Body of pancreas (tissue), 4 donors: ENCODE results near the gene PRMT7. TPM values are rescaled to one million over a fixed set of nuclear protein-coding genes. Genes with fewer than 3 reads are reported as not detected.

Source experiments
- ATAC-seq: fragments of 150-250 bp; one replicate; pipeline ENCODE4 v1.9.1; 2016
- DNase-seq, 4 donors: peaks; one replicate each; pipeline ENCODE4 v3.0.0-alpha.2; 2019
- H3K27ac ChIP-seq, 4 donors: fragments of 200-600 bp; sonication (generic); 1 replicate in 3 of 4; 2 replicates in 1 of 4; pipeline versions ENCODE4 v1.5.1 to v1.6.1; 2016 to 2019; ENCODE audit warnings: mild to moderate bottlenecking in 1 of 4, mixed read lengths in 1 of 4, moderate library complexity in 1 of 4
- H3K27me3 ChIP-seq, 2 donors: fragments of 200-600 bp; sonication (generic); one replicate each; pipeline ENCODE4 v1.6.0; 2016; ENCODE audit warnings: mild to moderate bottlenecking in 1 of 2
- H3K36me3 ChIP-seq, 2 donors: fragments of 200-600 bp; sonication (generic); replicated peaks in 1 of 2; 2 replicates each; pipeline ENCODE4 v1.5.1; 2016; ENCODE audit warnings: low read depth in 2 of 2; ENCODE audit not compliant: insufficient read depth in 1 of 2
- H3K4me1 ChIP-seq: fragments of 200-600 bp; sonication (generic); one replicate; pipeline ENCODE4 v1.6.0; 2016
- H3K4me3 ChIP-seq, 2 donors: fragments of 200-600 bp; sonication (generic); 1 replicate in 1 of 2; 2 replicates in 1 of 2; pipeline ENCODE4 v1.5.1; 2016 to 2019
- H3K9me3 ChIP-seq, 3 donors: fragments of 200-600 bp; sonication (generic); 1 replicate in 2 of 3; 2 replicates in 1 of 3; pipeline ENCODE4 v1.5.1; 2016
- POLR2A ChIP-seq, 3 donors: fragments of 450-650 bp; IDR thresholded peaks; one replicate each; pipeline ENCODE4 v1.6.1; 2016; ENCODE audit warnings: antibody characterized with exemption in 3 of 3, mild to moderate bottlenecking in 2 of 3
- WGBS, 2 donors: methylation state at CpG; one replicate each; pipeline ENCODE4 v1.1.5; 2017; 5-methylcytosine and 5-hydroxymethylcytosine counted together
- intact Hi-C: fragments of 100-400 bp; cut with DNase I; formaldehyde crosslinking; loops from one replicate; pipeline ENCODE4 v1.15.1; 2023
- total RNA-seq, 2 donors: library from RNA; depleted of rRNA; stranded (reverse); fragments of >200 nt; gene quantifications; one replicate each; pipeline ENCODE4 v1.1.0, GENCODE V29; 2016
- TF ChIP-seq, protein P1 (sequence below), 7 experiments: fragments of 450-650 bp in 4 of 7; fragments of 200-600 bp in 3 of 7; sonication (generic) in 3 of 7; IDR thresholded peaks; one replicate each; pipeline ENCODE4 v1.5.1; 2016 to 2019; ENCODE audit warnings: antibody characterized with exemption in 7 of 7

PRMT7 gene
- total RNA-seq, 2 donors from 2014 or later: 27.4 to 35.8 TPM

DNA sequence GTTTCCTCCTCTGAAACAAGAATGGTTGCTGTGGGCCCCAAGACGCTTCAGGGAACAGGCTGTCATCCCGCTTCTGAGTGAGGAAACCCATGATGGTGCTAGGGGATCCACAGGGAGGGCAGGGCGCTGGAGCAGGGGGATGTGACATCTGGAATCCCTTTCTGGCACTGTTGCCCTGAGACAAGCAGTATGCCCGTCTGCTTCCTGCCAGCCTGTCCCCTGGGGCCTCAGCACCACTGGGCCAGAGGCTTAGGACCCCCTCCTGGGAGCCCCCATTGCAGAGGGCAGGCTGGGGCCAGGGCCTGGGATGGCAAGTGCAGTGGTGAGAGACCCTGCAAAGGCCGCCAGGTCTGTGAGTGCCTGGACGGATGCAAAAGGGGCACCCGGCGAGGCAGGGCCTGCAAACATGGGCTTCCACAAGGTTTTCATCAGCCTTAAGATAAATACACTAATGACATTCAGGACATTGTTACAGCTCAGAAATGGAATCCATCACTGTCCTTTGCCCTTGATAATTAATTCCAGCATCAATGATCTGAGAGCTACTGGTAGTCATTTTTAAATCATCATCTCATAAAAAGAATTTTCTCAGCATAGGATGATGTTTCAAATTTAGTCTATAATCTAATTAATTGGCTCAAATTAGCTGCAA, 51.6 kb downstream of the PRMT7 start:
- ATAC-seq (no peak), DNase-seq (no peak)
- Histone ChIP-seq H3K36me3 (no peaks in the 10 kb centered on the region), H3K4me3 (no peak overlapping the region), H3K4me1 (no peaks in the 10 kb centered on the region), H3K9me3 (no peaks in the 10 kb centered on the region), H3K27ac (no peak overlapping the region), H3K27me3 (no peaks in the 10 kb centered on the region)
- TF ChIP-seq, protein P1, sequence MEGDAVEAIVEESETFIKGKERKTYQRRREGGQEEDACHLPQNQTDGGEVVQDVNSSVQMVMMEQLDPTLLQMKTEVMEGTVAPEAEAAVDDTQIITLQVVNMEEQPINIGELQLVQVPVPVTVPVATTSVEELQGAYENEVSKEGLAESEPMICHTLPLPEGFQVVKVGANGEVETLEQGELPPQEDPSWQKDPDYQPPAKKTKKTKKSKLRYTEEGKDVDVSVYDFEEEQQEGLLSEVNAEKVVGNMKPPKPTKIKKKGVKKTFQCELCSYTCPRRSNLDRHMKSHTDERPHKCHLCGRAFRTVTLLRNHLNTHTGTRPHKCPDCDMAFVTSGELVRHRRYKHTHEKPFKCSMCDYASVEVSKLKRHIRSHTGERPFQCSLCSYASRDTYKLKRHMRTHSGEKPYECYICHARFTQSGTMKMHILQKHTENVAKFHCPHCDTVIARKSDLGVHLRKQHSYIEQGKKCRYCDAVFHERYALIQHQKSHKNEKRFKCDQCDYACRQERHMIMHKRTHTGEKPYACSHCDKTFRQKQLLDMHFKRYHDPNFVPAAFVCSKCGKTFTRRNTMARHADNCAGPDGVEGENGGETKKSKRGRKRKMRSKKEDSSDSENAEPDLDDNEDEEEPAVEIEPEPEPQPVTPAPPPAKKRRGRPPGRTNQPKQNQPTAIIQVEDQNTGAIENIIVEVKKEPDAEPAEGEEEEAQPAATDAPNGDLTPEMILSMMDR (IDR thresholded peaks at IDR 0.05): no peak
- TF ChIP-seq POLR2A (IDR thresholded peaks at IDR 0.05): no peak
- WGBS, 2 donors: 65 to 68% methylated on average over 4 to 8 of the region's 8 CpGs
- intact Hi-C loops: no loop called here

DNA sequence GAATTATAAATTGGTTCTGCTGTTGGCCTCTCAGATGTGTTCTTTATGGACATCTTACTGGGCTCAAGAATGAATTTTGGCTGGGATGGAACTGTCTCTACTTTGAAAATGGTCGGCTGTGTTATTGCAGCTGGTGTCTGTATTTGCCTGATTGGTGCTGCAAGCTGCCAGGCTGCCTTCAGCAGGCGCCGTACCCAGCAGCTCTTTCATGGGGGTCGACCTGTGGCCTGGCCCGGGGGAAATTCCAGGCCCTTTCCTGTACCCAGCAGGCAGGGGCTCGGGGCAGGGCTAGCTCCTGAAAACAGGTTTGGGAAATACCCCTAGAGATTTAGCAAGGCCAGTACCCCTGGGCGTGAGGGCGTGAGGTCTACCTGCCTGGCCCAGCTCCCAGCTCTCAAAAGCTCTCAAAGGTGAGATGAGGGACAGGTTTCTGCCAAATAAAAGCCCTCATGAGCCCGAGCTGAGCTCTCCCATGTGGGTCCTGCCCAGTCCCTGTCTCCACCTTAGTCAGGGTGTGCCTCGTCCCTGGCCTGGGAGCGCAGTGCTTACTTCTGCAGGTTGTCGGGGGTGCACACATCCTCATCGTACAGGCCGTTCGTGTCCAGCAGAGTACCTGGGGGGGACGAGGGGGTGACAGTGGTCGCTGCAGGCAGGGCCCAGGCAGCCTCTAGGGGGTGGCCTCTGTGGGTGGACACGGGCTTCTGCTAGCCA, 52.3 kb downstream of the PRMT7 start:
- no peak for DNase-seq
- no peaks in the 10 kb centered on the region for H3K9me3 ChIP-seq
- intact Hi-C loops: no loop called here
- H3K4me1 ChIP-seq: no peaks in the 10 kb centered on the region
- ATAC-seq: no peak
- no peaks in the 10 kb centered on the region for H3K27me3 ChIP-seq
- 55 to 65% methylated on average over 7 to 18 of the region's 18 CpGs for WGBS, 2 donors
- no peak for TF ChIP-seq POLR2A (IDR thresholded peaks at IDR 0.05)
- TF ChIP-seq, protein P1 (IDR thresholded peaks at IDR 0.05): no peak
- H3K36me3 ChIP-seq: no peaks in the 10 kb centered on the region
- no peak overlapping the region for H3K27ac ChIP-seq
- no peak overlapping the region for H3K4me3 ChIP-seq

DNA sequence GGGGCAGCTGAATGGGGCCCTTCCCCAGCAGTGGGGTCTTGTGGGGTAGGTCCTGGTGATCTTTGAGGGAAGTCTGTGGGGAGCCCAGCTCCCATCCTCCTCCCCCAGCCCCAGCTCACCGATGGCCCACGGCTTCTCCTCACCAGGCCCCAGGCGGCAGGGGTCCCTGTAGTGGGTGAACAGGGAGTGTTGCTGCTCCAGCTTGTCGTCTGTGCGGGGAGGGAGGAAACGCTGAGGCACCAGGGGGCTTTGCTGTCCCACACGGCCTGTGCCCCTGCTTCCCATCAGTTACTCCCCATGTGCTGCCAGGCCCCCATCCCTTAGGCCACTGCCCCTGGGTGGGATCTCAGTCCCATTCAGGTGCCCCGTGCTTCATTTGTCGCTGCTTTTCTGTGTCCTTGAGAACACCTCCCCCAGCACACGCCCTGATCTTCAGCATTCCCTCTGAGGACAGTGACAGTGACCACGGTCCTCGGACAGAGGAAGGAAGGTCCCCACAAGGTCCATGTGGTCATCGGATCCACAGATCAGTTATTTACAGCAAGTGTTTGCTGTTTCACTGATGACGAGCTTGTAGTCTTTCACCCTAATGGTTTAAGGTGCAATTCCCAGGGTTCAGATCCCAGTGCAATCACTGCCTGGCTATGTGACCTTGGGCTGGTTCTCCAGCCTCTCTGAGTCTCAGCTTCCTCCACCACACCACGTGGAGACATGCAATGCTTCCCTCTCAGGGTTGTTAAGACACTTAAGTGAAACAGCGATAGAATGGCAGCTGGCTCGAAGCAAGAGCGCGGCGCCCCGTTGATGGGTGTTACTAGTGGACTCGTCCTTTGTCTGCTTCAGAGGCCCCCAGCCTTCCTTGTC, 53.1 kb downstream of the PRMT7 start:
- Histone ChIP-seq H3K36me3 (no peaks in the 10 kb centered on the region), H3K9me3 (no peaks in the 10 kb centered on the region), H3K27me3 (no peaks in the 10 kb centered on the region), H3K4me3 (no peak overlapping the region), H3K4me1 (no peaks in the 10 kb centered on the region), H3K27ac (no peak overlapping the region)
- intact Hi-C loops: no loop called here
- TF ChIP-seq, protein P1 (IDR thresholded peaks at IDR 0.05): no peak
- no peak for TF ChIP-seq POLR2A (IDR thresholded peaks at IDR 0.05)
- ATAC-seq: no peak
- no peak for DNase-seq
- whole genome bisulfite sequencing, 2 donors: 44 to 61% methylated on average over 16 to 22 of the region's 22 CpGs

DNA sequence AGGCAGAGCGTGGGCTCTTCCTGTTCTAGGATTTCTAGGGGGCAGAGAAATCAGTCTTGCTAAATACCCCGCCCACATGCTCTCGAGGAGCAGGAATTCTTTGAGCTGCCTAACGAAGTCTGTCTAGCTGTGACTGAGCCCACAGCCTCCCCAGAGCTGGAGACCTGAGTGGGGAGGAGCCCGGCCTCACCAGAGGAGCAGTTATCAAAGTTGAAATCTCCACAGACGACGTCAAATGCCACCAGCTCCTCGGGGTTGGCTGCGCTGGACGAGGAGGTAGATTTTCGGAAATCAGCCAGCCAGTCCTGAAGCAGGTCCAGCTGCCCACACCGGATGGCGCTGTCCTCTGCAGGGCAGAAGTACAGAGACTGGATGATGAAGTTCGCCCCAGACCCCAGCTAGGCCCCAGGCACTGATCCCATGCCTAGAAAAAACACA, 53.8 kb downstream of the PRMT7 start:
- TF ChIP-seq POLR2A (IDR thresholded peaks at IDR 0.05): no peak
- TF ChIP-seq, protein P1 (IDR thresholded peaks at IDR 0.05): no peak
- no peak overlapping the region for H3K27ac ChIP-seq
- DNase-seq: no peak
- WGBS, 2 donors: 59 to 71% methylated on average over 2 to 14 of the region's 14 CpGs
- H3K36me3 ChIP-seq: no peaks in the 10 kb centered on the region
- H3K4me3 ChIP-seq: no peak overlapping the region
- H3K27me3 ChIP-seq: no peaks in the 10 kb centered on the region
- intact Hi-C loops: no loop called here
- ATAC-seq: no peak
- no peaks in the 10 kb centered on the region for H3K4me1 ChIP-seq
- H3K9me3 ChIP-seq: no peaks in the 10 kb centered on the region
